ENCODE data around the gene GNB2.
"Not testable (repeated sequence)": the region's sequence is repeated elsewhere in the genome, so short reads cannot be mapped to it uniquely, and the experiment has no call there.

GNB2 gene

DNA sequence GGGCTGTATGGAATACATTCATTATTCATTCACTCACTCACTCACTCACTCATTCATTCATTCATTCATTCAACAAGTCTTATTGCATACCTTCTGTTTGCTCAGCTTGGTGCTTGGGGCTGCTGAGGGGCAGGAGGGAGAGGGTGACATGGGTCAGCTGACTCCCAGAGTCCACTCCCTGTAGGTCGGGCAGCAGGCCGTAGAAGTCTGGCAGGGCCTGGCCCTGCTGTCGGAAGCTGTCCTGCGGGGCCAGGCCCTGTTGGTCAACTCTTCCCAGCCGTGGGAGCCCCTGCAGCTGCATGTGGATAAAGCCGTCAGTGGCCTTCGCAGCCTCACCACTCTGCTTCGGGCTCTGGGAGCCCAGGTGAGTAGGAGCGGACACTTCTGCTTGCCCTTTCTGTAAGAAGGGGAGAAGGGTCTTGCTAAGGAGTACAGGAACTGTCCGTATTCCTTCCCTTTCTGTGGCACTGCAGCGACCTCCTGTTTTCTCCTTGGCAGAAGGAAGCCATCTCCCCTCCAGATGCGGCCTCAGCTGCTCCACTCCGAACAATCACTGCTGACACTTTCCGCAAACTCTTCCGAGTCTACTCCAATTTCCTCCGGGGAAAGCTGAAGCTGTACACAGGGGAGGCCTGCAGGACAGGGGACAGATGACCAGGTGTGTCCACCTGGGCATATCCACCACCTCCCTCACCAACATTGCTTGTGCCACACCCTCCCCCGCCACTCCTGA, 49.1 kb downstream of the GNB2 start:
- Mint-ChIP-seq H3K27me3 (peaks cover 25% of the 10 kb centered on the region), H3K4me1 (peaks cover 11% of the 10 kb centered on the region), H3K4me3 (no peak overlapping the region), H3K36me3 (peaks cover 3% of the 10 kb centered on the region), H3K9me3 (no peaks in the 10 kb centered on the region), H3K27ac (no peak overlapping the region)

- no peak overlapping the region for H3K27ac Mint-ChIP-seq
- peaks cover 25% of the 10 kb centered on the region for H3K27me3 Mint-ChIP-seq
- no peak overlapping the region for H3K4me3 Mint-ChIP-seq
- H3K4me1 Mint-ChIP-seq: peaks cover 11% of the 10 kb centered on the region
- H3K36me3 Mint-ChIP-seq: peaks cover 2% of the 10 kb centered on the region
- H3K9me3 Mint-ChIP-seq: no peaks in the 10 kb centered on the region
Measured at GRCh38 chr7:100723732-100724275, 50.3 kb downstream of the GNB2 start.

GRCh38 chr7:100724364-100724763, 50.8 kb downstream of the GNB2 start:
- Mint-ChIP-seq H3K4me1 (peaks cover 11% of the 10 kb centered on the region), H3K27me3 (peaks cover 25% of the 10 kb centered on the region)
- not testable (repeated sequence) for H3K27ac Mint-ChIP-seq, H3K4me3 Mint-ChIP-seq, H3K36me3 Mint-ChIP-seq, H3K9me3 Mint-ChIP-seq

DNA sequence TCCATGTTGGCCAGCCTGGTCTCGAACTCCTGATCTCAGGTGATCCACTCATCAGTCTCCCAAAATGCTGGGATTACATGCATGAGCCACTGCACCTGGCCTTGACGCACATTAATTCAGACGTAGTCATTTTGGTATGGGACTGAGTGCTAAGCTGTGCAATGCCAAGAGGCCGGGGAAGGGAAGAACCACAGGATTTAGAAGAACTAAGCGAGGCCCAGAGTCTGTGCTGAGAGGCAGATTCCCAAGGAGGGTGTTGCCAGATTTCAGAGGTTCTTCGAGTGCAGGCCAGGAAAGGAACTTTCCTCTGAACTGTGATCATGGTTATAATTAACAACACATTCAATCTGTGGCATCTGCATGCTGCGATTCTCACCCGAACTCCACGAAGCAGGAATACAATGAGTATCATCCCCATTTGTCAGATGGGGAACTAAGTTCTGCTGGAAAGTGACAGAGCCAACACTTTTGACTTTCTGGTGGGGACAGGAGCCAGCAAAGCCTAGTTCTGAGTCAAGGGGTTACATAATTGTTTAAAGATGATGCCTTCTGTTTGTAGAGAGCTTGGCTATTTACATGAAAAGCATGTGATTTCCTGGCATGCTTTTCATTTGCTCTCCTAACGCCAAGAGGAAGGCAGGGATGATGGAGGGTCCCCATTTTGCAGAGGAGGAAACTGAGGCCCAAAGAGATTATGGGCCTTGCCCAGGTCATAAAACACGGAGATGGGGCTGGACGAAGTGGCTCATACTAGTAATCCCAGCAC, 53.6 kb downstream of the GNB2 start:
- Mint-ChIP-seq H3K27me3 (peaks cover 9% of the 10 kb centered on the region), H3K4me1 (peaks cover 5% of the 10 kb centered on the region), H3K4me3 (no peak overlapping the region), H3K9me3 (no peaks in the 10 kb centered on the region), H3K27ac (no peak overlapping the region), H3K36me3 (no peaks in the 10 kb centered on the region)

- Mint-ChIP-seq H3K4me1 (peaks cover 5% of the 10 kb centered on the region), H3K4me3 (no peak overlapping the region), H3K36me3 (no peaks in the 10 kb centered on the region), H3K27ac (no peak overlapping the region), H3K9me3 (no peaks in the 10 kb centered on the region), H3K27me3 (peaks cover 5% of the 10 kb centered on the region)
Measured at GRCh38 chr7:100728196-100728595, 54.7 kb downstream of the GNB2 start.
